IMR-90 (cell line): ENCODE results near the gene MYO5A. TPM values are rescaled to one million over a fixed set of nuclear protein-coding genes. Genes with fewer than 3 reads are reported as not detected.
A peak's percentile ranks its signal among the peaks of the same experiment; 100 is the strongest.

Source experiments
- ATAC-seq: fragments of 200-7000 bp; cut with Tn5 transposase; 2 replicates; pipeline ENCODE4 v1.9.1; 2020; ENCODE audit warnings: low read depth, mild to moderate bottlenecking, moderate library complexity
- BruUV-seq: library from RNA; stranded (reverse); fragments of 400-500 nt; replicated peaks from 2 replicates; lab custom pipeline; 2021; lab: Mats Ljungman, UMichigan
- CTCF ChIA-PET: fragments of 300-600 bp; formaldehyde crosslinking; extraction: SDS; loops from one replicate; lab custom pipeline; 2021; ENCODE audit warnings: antibody characterized with exemption; lab: Yijun Ruan, JAX
- POLR2A ChIA-PET: fragments of 300-600 bp; sonication (Branson Sonifier 250); formaldehyde crosslinking; loops from one replicate; lab custom pipeline; 2022; ENCODE audit warnings: antibody characterized with exemption; ENCODE audit not compliant: unreplicated experiment; lab: Charles Lee
- DNase-seq: peaks from one replicate; pipeline ENCODE4 v3.0.0; 2013
- H2AFZ ChIP-seq: replicated peaks from 2 replicates; pipeline ENCODE3; 2013; ENCODE audit warnings: low read length, mild to moderate bottlenecking; ENCODE audit not compliant: poor library complexity
- H2AK5ac ChIP-seq: 2 replicates; pipeline ENCODE4 v1.6.1; 2013; ENCODE audit warnings: low read depth, low read length, inconsistent platforms
- H2AK9ac ChIP-seq: replicated peaks from 2 replicates; pipeline ENCODE3; 2013; ENCODE audit warnings: mild to moderate bottlenecking, low read depth, low read length, moderate library complexity; ENCODE audit not compliant: poor library complexity
- H2BK120ac ChIP-seq: 2 replicates; pipeline ENCODE4 v1.6.1; 2013; ENCODE audit warnings: low read depth, low read length, inconsistent platforms
- H2BK15ac ChIP-seq: 3 replicates; pipeline ENCODE4 v1.6.1; 2013; ENCODE audit warnings: low read depth, low read length, inconsistent platforms
- H2BK20ac ChIP-seq: 2 replicates; pipeline ENCODE4 v1.6.1; 2013; ENCODE audit warnings: low read depth, mild to moderate bottlenecking, inconsistent platforms, low read length, moderate library complexity
- H2BK5ac ChIP-seq: 2 replicates; pipeline ENCODE4 v1.6.1; 2013; ENCODE audit warnings: mild to moderate bottlenecking, low read depth, low read length, inconsistent platforms; ENCODE audit not compliant: poor library complexity, severe bottlenecking
- H3K14ac ChIP-seq: replicated peaks from 2 replicates; pipeline ENCODE4 v1.6.1; 2013; ENCODE audit warnings: low read depth, low read length, inconsistent platforms
- H3K18ac ChIP-seq: 2 replicates; pipeline ENCODE4 v1.6.1; 2013; ENCODE audit warnings: low read depth, low read length, control low read depth
- H3K23ac ChIP-seq: 2 replicates; pipeline ENCODE4 v1.6.1; 2013; ENCODE audit warnings: low read depth, low read length, inconsistent platforms
- H3K27ac ChIP-seq: 2 replicates; pipeline ENCODE4 v1.5.1; 2013; ENCODE audit warnings: mild to moderate bottlenecking, control low read depth, low read length; ENCODE audit not compliant: insufficient read depth
- H3K27me3 ChIP-seq: 2 replicates; pipeline ENCODE4 v1.6.1; 2013; ENCODE audit warnings: low read length; ENCODE audit not compliant: control insufficient read depth, insufficient read depth
- H3K36me3 ChIP-seq: 2 replicates; pipeline ENCODE4 v1.6.1; 2013; ENCODE audit warnings: low read length, mixed read lengths; ENCODE audit not compliant: control insufficient read depth, insufficient read depth
- H3K4ac ChIP-seq: 2 replicates; pipeline ENCODE4 v1.6.1; 2013; ENCODE audit warnings: low read depth, low read length, inconsistent platforms
- H3K4me1 ChIP-seq: 2 replicates; pipeline ENCODE4 v1.6.1; 2013; ENCODE audit warnings: low read length, mixed read lengths; ENCODE audit not compliant: control insufficient read depth, insufficient read depth
- H3K4me2 ChIP-seq: 2 replicates; pipeline ENCODE4 v1.6.1; 2013; ENCODE audit warnings: low read depth, mild to moderate bottlenecking, control low read depth, low read length, moderate library complexity
- H3K4me3 ChIP-seq: 2 replicates; pipeline ENCODE4 v1.5.1; 2013; ENCODE audit warnings: low read depth, mild to moderate bottlenecking, control low read depth, low read length, moderate library complexity; ENCODE audit not compliant: insufficient read depth
- H3K56ac ChIP-seq: 2 replicates; pipeline ENCODE4 v1.6.1; 2013; ENCODE audit warnings: low read length, inconsistent platforms; ENCODE audit not compliant: insufficient read depth; ENCODE audit errors: extremely low read depth
- H3K79me1 ChIP-seq, 2 experiments: 2 replicates each; pipeline ENCODE4 v1.6.1; 2013; ENCODE audit warnings: low read length in 2 of 2, inconsistent platforms in 1 of 2, low read depth in 1 of 2
- H3K9ac ChIP-seq: 2 replicates; pipeline ENCODE4 v1.6.1; 2013; ENCODE audit warnings: low read depth, low read length, control low read depth
- H3K9me1 ChIP-seq: 2 replicates; pipeline ENCODE4 v1.6.1; 2013; ENCODE audit warnings: low read length, inconsistent platforms; ENCODE audit not compliant: insufficient read depth
- H3K9me3 ChIP-seq: 2 replicates; pipeline ENCODE4 v1.6.1; 2013; ENCODE audit warnings: low read length; ENCODE audit not compliant: control insufficient read depth, insufficient read depth
- H4K20me1 ChIP-seq: 2 replicates; pipeline ENCODE4 v1.6.1; 2013; ENCODE audit warnings: low read length, inconsistent platforms; ENCODE audit not compliant: insufficient read depth
- H4K5ac ChIP-seq: 2 replicates; pipeline ENCODE4 v1.6.1; 2013; ENCODE audit warnings: mild to moderate bottlenecking, low read depth, low read length, control low read depth
- H4K8ac ChIP-seq, 2 experiments: 2 replicates each; pipeline ENCODE4 v1.6.1; 2013; ENCODE audit warnings: low read depth in 2 of 2, low read length in 2 of 2, control low read depth in 1 of 2, inconsistent platforms in 1 of 2
- H4K91ac ChIP-seq: 2 replicates; pipeline ENCODE4 v1.6.1; 2013; ENCODE audit warnings: low read depth, low read length, inconsistent platforms; ENCODE audit not compliant: insufficient read depth
- BHLHE40 ChIP-seq: fragments of 150-350 bp; IDR thresholded peaks from 2 replicates; pipeline ENCODE4 v1.6.1; 2016; ENCODE audit warnings: mild to moderate bottlenecking, low read depth, low read length
- CEBPB ChIP-seq: IDR thresholded peaks from 2 replicates; pipeline ENCODE4 v1.6.1; 2012; ENCODE audit warnings: low read depth, low read length, improper control_type of control experiment
- CHD1 ChIP-seq: IDR thresholded peaks from 2 replicates; pipeline ENCODE4 v1.6.1; 2012; ENCODE audit warnings: low read depth, low read length, improper control_type of control experiment
- FOS ChIP-seq: fragments of 150-350 bp; IDR thresholded peaks from 2 replicates; pipeline ENCODE4 v1.6.1; 2016; ENCODE audit warnings: low read depth, low read length
- MAFK ChIP-seq: IDR thresholded peaks from 2 replicates; pipeline ENCODE4 v1.6.1; 2012; ENCODE audit warnings: low read depth, low read length, improper control_type of control experiment
- MAZ ChIP-seq: IDR thresholded peaks from 2 replicates; pipeline ENCODE4 v1.6.1; 2012; ENCODE audit warnings: low read depth, mild to moderate bottlenecking, low read length, improper control_type of control experiment, moderate library complexity, borderline replicate concordance
- MXI1 ChIP-seq: IDR thresholded peaks from 2 replicates; pipeline ENCODE4 v1.6.1; 2012; ENCODE audit warnings: low read depth, mild to moderate bottlenecking, low read length, moderate library complexity, borderline replicate concordance
- NFE2L2 ChIP-seq: fragments of 150-350 bp; IDR thresholded peaks from 2 replicates; pipeline ENCODE4 v1.6.1; 2016; ENCODE audit warnings: low read depth, mild to moderate bottlenecking, low read length
- POLR2A ChIP-seq: IDR thresholded peaks from 2 replicates; pipeline ENCODE4 v1.6.1; 2012; ENCODE audit warnings: mild to moderate bottlenecking, low read depth, low read length
- RAD21 ChIP-seq: IDR thresholded peaks from 2 replicates; pipeline ENCODE4 v1.6.1; 2012; ENCODE audit warnings: low read length, improper control_type of control experiment
- RFX5 ChIP-seq: IDR thresholded peaks from 2 replicates; pipeline ENCODE4 v1.8.0; 2012; ENCODE audit warnings: low read depth, mild to moderate bottlenecking, low read length, moderate library complexity
- SMC3 ChIP-seq: fragments of 150-350 bp; IDR thresholded peaks from 2 replicates; pipeline ENCODE4 v1.6.1; 2016; ENCODE audit warnings: low read depth, mild to moderate bottlenecking, antibody characterized with exemption, low read length, moderate library complexity
- WGBS, 2 experiments: methylation state at CpG; one replicate each; pipeline versions ENCODE4 v1.1.5 to v1.1.7; 2013; ENCODE audit warnings: missing lambda C conversion rate in 2 of 2; ENCODE audit not compliant: insufficient read length in 1 of 2; ENCODE audit errors: extremely low coverage in 2 of 2; 5-methylcytosine and 5-hydroxymethylcytosine counted together
- dilution Hi-C: fragments of 300-500 bp; cut with HindIII; formaldehyde crosslinking; loops from one replicate; pipeline ENCODE4 v1.14.3; 2018; ENCODE audit warnings: low sequenced_read_pairs; ENCODE audit not compliant: unreplicated experiment
- in situ Hi-C: fragments of 300-500 bp; cut with MboI; formaldehyde crosslinking; loops from 3 replicates; pipeline ENCODE4 v1.14.3; 2019; ENCODE audit warnings: low sequenced_read_pairs, inconsistent platforms, mixed read lengths
- intact Hi-C: fragments of 100-400 bp; cut with micrococcal nuclease; formaldehyde crosslinking; loops from 2 replicates; pipeline ENCODE4 v1.10.0; 2022
- polyA plus RNA-seq, 3 experiments: library from polyadenylated mRNA; depleted of rRNA; stranded (reverse); fragments of >200 nt; gene quantifications; 2 replicates each; pipeline ENCODE4 v1.2.3, GENCODE V29; 2012; ENCODE audit warnings: low replicate concordance in 1 of 3
- total RNA-seq: library from RNA; depleted of rRNA; stranded (reverse); fragments of >200 nt; gene quantifications from 2 replicates; pipeline ENCODE4 v1.2.3, GENCODE V29; 2012
- TF ChIP-seq, protein P1 (sequence below): fragments of 150-350 bp; IDR thresholded peaks from 2 replicates; pipeline ENCODE4 v1.6.1; 2017; ENCODE audit warnings: mild to moderate bottlenecking, antibody characterized with exemption, low read length, low read depth
- TF ChIP-seq, protein P2 (sequence below): fragments of 150-350 bp; IDR thresholded peaks from 2 replicates; pipeline ENCODE4 v1.6.1; 2016; ENCODE audit warnings: low read depth, mild to moderate bottlenecking, low read length, moderate library complexity, borderline replicate concordance
- TF ChIP-seq, protein P3 (sequence below): conservative IDR thresholded peaks from 2 replicates; pipeline ENCODE4 v1.5.1; 2012; ENCODE audit warnings: mild to moderate bottlenecking, low read depth, low read length, improper control_type of control experiment

Gene MYO5A
- total and polyA plus RNA-seq, 2 of the 4 experiments (the other 2 are of a cell fraction): 19.4 to 69.2 TPM

DNA sequence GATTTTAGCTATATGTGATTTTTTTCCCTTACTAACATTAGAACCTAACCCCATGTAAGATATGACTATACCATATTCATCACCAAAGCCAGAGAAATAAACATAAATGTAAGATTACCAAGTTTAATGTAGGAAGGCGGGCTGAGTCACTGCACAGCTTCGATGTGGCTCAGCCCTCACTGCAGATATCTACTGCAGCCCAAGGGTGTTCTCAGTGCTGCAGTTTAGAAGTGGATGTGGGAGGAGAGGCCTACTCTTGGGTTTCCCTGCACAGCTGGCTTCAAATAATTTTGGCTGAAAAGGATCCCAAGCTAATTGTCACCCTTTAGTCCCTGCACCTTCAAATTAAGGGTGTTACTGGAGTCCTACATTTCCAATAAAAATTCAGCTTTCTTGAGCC, 30.9 kb upstream of the MYO5A start:
- peaks cover 3% of the 10 kb centered on the region; the same call in 1 of the 2 replicates for H3K36me3 ChIP-seq
- dilution Hi-C loops: no loop called here
- H3K79me1 ChIP-seq: peaks cover 4 to 33% of the 10 kb centered on the region in 2 experiments; a peak in 2 of 4 replicates
- no peak overlapping the region for H3K4ac ChIP-seq
- POLR2A ChIA-PET: no interaction called here
- no peak overlapping the region for H3K18ac ChIP-seq
- H3K27ac ChIP-seq: no peak overlapping the region
- no peak overlapping the region for H4K91ac ChIP-seq
- intact Hi-C loops: no loop called here
- H3K9me3 ChIP-seq: no peaks in the 10 kb centered on the region
- peak overlapping the region; percentile 64; the same call in 1 of the 2 replicates for H3K4me2 ChIP-seq
- H3K9ac ChIP-seq: no peak overlapping the region
- peak overlapping the region; percentile 62 for H2BK5ac ChIP-seq
- H3K4me1 ChIP-seq: peaks cover 17% of the 10 kb centered on the region
- peaks cover 11% of the 10 kb centered on the region for H3K9me1 ChIP-seq
- peaks cover 47% of the 10 kb centered on the region for H4K20me1 ChIP-seq
- no peaks in the 10 kb centered on the region for H3K27me3 ChIP-seq
- H2BK20ac ChIP-seq: no peak overlapping the region
- no peak overlapping the region for H2AK5ac ChIP-seq
- no peak overlapping the region for H4K8ac ChIP-seq
- ATAC-seq: peak; percentile 95
- BruUV-seq: no TSS peak
- WGBS, 2 experiments: no CpG with 5 or more reads among the region's 2 CpGs
- H3K56ac ChIP-seq: no peak overlapping the region
- H3K14ac ChIP-seq: no peak overlapping the region
- no peak overlapping the region for H2BK15ac ChIP-seq
- CTCF ChIA-PET: no interaction called here
- TF ChIP-seq RFX5: no peak
- TF ChIP-seq FOS: 0 out of 2 replicates have a peak, but pooled peaks have one; percentile 38
- TF ChIP-seq, protein P1, sequence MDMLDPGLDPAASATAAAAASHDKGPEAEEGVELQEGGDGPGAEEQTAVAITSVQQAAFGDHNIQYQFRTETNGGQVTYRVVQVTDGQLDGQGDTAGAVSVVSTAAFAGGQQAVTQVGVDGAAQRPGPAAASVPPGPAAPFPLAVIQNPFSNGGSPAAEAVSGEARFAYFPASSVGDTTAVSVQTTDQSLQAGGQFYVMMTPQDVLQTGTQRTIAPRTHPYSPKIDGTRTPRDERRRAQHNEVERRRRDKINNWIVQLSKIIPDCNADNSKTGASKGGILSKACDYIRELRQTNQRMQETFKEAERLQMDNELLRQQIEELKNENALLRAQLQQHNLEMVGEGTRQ: no peak
- TF ChIP-seq SMC3: no peak
- peak; percentile 31 for TF ChIP-seq RAD21
- TF ChIP-seq, protein P2, sequence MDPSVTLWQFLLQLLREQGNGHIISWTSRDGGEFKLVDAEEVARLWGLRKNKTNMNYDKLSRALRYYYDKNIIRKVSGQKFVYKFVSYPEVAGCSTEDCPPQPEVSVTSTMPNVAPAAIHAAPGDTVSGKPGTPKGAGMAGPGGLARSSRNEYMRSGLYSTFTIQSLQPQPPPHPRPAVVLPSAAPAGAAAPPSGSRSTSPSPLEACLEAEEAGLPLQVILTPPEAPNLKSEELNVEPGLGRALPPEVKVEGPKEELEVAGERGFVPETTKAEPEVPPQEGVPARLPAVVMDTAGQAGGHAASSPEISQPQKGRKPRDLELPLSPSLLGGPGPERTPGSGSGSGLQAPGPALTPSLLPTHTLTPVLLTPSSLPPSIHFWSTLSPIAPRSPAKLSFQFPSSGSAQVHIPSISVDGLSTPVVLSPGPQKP: no peak
- TF ChIP-seq MAFK: no peak
- TF ChIP-seq NFE2L2: no peak; the same call in 1 of the 2 replicates
- TF ChIP-seq MAZ: no peak
- TF ChIP-seq CHD1: no peak
- TF ChIP-seq MXI1: 0 out of 2 replicates have a peak, but pooled peaks have one; percentile 15
- TF ChIP-seq BHLHE40: no peak
- no peak for TF ChIP-seq POLR2A
- TF ChIP-seq, protein P3, sequence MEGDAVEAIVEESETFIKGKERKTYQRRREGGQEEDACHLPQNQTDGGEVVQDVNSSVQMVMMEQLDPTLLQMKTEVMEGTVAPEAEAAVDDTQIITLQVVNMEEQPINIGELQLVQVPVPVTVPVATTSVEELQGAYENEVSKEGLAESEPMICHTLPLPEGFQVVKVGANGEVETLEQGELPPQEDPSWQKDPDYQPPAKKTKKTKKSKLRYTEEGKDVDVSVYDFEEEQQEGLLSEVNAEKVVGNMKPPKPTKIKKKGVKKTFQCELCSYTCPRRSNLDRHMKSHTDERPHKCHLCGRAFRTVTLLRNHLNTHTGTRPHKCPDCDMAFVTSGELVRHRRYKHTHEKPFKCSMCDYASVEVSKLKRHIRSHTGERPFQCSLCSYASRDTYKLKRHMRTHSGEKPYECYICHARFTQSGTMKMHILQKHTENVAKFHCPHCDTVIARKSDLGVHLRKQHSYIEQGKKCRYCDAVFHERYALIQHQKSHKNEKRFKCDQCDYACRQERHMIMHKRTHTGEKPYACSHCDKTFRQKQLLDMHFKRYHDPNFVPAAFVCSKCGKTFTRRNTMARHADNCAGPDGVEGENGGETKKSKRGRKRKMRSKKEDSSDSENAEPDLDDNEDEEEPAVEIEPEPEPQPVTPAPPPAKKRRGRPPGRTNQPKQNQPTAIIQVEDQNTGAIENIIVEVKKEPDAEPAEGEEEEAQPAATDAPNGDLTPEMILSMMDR: 0 out of 2 replicates have a peak, but pooled peaks have one; percentile 3
- TF ChIP-seq CEBPB: no peak
- no peak overlapping the region for H2AK9ac ChIP-seq
- in situ Hi-C loops: no loop called here
- peak; percentile 89 for DNase-seq
- H3K23ac ChIP-seq: no peak overlapping the region
- H4K5ac ChIP-seq: no peak overlapping the region
- no peak overlapping the region for H2AFZ ChIP-seq
- H3K4me3 ChIP-seq: no peak overlapping the region
- H2BK120ac ChIP-seq: no peak overlapping the region
